SK-N-SH treated with all-trans-retinoic acid at 6 μM for 48 hours (cell line): Measurements from ENCODE around the gene PIGU.

Experiments used
- ATAC-seq: fragments of 200-7000 bp; cut with Tn5 transposase; 3 replicates; pipeline ENCODE4 v1.9.1; 2020; ENCODE audit warnings: mild to moderate bottlenecking, moderate library complexity
- ARNTL ChIP-seq: fragments of 450-650 bp; formaldehyde crosslinking; IDR thresholded peaks from 2 replicates; pipeline ENCODE4 v1.5.0; 2020; ENCODE audit warnings: low read depth, mild to moderate bottlenecking, moderate library complexity, borderline replicate concordance
- CREB5 ChIP-seq: fragments of 250-450 bp; sonication (Bioruptor Pico); IDR thresholded peaks from 2 replicates; pipeline ENCODE4 v1.5.1; 2020; ENCODE audit warnings: low read depth, mild to moderate bottlenecking, moderate library complexity
- CSDC2 ChIP-seq: fragments of 250-450 bp; sonication (Bioruptor Pico); IDR thresholded peaks from 2 replicates; pipeline ENCODE4 v1.5.0; 2020; ENCODE audit warnings: mild to moderate bottlenecking, moderate library complexity
- ESRRG ChIP-seq: fragments of 250-450 bp; sonication (Bioruptor Pico); IDR thresholded peaks from 2 replicates; pipeline ENCODE4 v1.6.1; 2021; ENCODE audit warnings: mild to moderate bottlenecking
- GLIS3 ChIP-seq: fragments of 250-450 bp; sonication (Bioruptor Pico); IDR thresholded peaks from 2 replicates; pipeline ENCODE4 v1.5.0; 2020; ENCODE audit warnings: mild to moderate bottlenecking, moderate library complexity
- ISL1 ChIP-seq: fragments of 250-450 bp; sonication (Bioruptor Pico); IDR thresholded peaks from 2 replicates; pipeline ENCODE4 v2.1.2; 2022; ENCODE audit warnings: mild to moderate bottlenecking, moderate library complexity
- OSR1 ChIP-seq: fragments of 250-450 bp; sonication (Bioruptor Pico); IDR thresholded peaks from 2 replicates; pipeline ENCODE4 v1.8.0; 2022; ENCODE audit warnings: moderate library complexity, mild to moderate bottlenecking, inconsistent platforms
- PPARA ChIP-seq: fragments of 250-450 bp; sonication (Bioruptor Pico); IDR thresholded peaks from 2 replicates; pipeline ENCODE4 v1.5.0; 2020; ENCODE audit warnings: mild to moderate bottlenecking, borderline replicate concordance
- RARB ChIP-seq: fragments of 250-450 bp; sonication (Bioruptor Pico); IDR thresholded peaks from 2 replicates; pipeline ENCODE4 v1.8.0; 2021; ENCODE audit warnings: mild to moderate bottlenecking, moderate library complexity
- TCF4 ChIP-seq: fragments of 250-450 bp; sonication (Bioruptor Pico); IDR thresholded peaks from 2 replicates; pipeline ENCODE4 v1.8.0; 2021; ENCODE audit warnings: mild to moderate bottlenecking, moderate library complexity, borderline replicate concordance
- TOX ChIP-seq: fragments of 250-450 bp; sonication (Bioruptor Pico); IDR thresholded peaks from 2 replicates; pipeline ENCODE4 v1.8.0; 2021; ENCODE audit warnings: mild to moderate bottlenecking, moderate library complexity, borderline replicate concordance
- TSHZ2 ChIP-seq: fragments of 250-450 bp; sonication (Bioruptor Pico); IDR thresholded peaks from 2 replicates; pipeline ENCODE4 v1.5.0; 2020; ENCODE audit warnings: mild to moderate bottlenecking, moderate library complexity
- ZC3H10 ChIP-seq: fragments of 250-450 bp; sonication (Bioruptor Pico); IDR thresholded peaks from 2 replicates; pipeline ENCODE4 v1.5.1; 2021; ENCODE audit warnings: mild to moderate bottlenecking, moderate library complexity
- ZFP30 ChIP-seq: fragments of 450-650 bp; formaldehyde crosslinking; IDR thresholded peaks from 2 replicates; pipeline ENCODE4 v1.5.0; 2022; ENCODE audit warnings: mild to moderate bottlenecking, moderate library complexity
- ZNF565 ChIP-seq: fragments of 450-650 bp; formaldehyde crosslinking; conservative IDR thresholded peaks from 2 replicates; pipeline ENCODE4 v1.5.0; 2020; ENCODE audit warnings: low read depth, mild to moderate bottlenecking, moderate library complexity
- ZNF70 ChIP-seq: fragments of 450-650 bp; formaldehyde crosslinking; IDR thresholded peaks from 2 replicates; pipeline ENCODE4 v1.5.0; 2020; ENCODE audit warnings: mild to moderate bottlenecking, moderate library complexity
- ZNF8 ChIP-seq: fragments of 450-650 bp; formaldehyde crosslinking; IDR thresholded peaks from 2 replicates; pipeline ENCODE4 v1.5.0; 2020; ENCODE audit warnings: mild to moderate bottlenecking, moderate library complexity
- TF ChIP-seq, protein P1 (sequence below): fragments of 250-450 bp; sonication (Bioruptor Pico); IDR thresholded peaks from 2 replicates; pipeline ENCODE4 v1.8.0; 2020; ENCODE audit warnings: mild to moderate bottlenecking, moderate library complexity, borderline replicate concordance
- TF ChIP-seq, protein P2 (sequence below): fragments of 250-450 bp; sonication (Bioruptor Pico); IDR thresholded peaks from 2 replicates; pipeline ENCODE4 v1.8.0; 2021; ENCODE audit warnings: low read depth, mild to moderate bottlenecking, moderate library complexity, borderline replicate concordance
- TF ChIP-seq, protein P3 (sequence below): fragments of 250-450 bp; sonication (Bioruptor Pico); IDR thresholded peaks from 2 replicates; pipeline ENCODE4 v1.5.1; 2021; ENCODE audit warnings: mild to moderate bottlenecking, moderate library complexity

Gene PIGU

GRCh38 chr20:34577061-34577460 lies 99.8 kb downstream of the PIGU start:
- TF ChIP-seq ZNF565 (CRISPR knock-in tag) (no peak), TCF4 (CRISPR knock-in tag) (no peak), CSDC2 (CRISPR knock-in tag) (no peak), ZC3H10 (CRISPR knock-in tag) (no peak), ESRRG (CRISPR knock-in tag) (no peak), ZNF8 (CRISPR knock-in tag) (no peak), TOX (CRISPR knock-in tag) (no peak), GLIS3 (CRISPR knock-in tag) (no peak), RARB (CRISPR knock-in tag) (no peak), CREB5 (CRISPR knock-in tag) (no peak), ISL1 (CRISPR knock-in tag) (no peak), ZFP30 (CRISPR knock-in tag) (no peak), OSR1 (CRISPR knock-in tag) (no peak)
- TF ChIP-seq, protein P1, sequence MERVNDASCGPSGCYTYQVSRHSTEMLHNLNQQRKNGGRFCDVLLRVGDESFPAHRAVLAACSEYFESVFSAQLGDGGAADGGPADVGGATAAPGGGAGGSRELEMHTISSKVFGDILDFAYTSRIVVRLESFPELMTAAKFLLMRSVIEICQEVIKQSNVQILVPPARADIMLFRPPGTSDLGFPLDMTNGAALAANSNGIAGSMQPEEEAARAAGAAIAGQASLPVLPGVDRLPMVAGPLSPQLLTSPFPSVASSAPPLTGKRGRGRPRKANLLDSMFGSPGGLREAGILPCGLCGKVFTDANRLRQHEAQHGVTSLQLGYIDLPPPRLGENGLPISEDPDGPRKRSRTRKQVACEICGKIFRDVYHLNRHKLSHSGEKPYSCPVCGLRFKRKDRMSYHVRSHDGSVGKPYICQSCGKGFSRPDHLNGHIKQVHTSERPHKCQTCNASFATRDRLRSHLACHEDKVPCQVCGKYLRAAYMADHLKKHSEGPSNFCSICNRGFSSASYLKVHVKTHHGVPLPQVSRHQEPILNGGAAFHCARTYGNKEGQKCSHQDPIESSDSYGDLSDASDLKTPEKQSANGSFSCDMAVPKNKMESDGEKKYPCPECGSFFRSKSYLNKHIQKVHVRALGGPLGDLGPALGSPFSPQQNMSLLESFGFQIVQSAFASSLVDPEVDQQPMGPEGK: no peak
- TF ChIP-seq, protein P2, sequence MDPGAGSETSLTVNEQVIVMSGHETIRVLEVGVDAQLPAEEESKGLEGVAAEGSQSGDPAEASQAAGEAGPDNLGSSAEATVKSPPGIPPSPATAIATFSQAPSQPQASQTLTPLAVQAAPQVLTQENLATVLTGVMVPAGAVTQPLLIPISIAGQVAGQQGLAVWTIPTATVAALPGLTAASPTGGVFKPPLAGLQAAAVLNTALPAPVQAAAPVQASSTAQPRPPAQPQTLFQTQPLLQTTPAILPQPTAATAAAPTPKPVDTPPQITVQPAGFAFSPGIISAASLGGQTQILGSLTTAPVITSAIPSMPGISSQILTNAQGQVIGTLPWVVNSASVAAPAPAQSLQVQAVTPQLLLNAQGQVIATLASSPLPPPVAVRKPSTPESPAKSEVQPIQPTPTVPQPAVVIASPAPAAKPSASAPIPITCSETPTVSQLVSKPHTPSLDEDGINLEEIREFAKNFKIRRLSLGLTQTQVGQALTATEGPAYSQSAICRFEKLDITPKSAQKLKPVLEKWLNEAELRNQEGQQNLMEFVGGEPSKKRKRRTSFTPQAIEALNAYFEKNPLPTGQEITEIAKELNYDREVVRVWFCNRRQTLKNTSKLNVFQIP: no peak
- TF ChIP-seq, all 23 proteins: peak for 0
- ATAC-seq: no peak

- TF ChIP-seq TCF4 (CRISPR knock-in tag): no peak
- TF ChIP-seq ESRRG (CRISPR knock-in tag): no peak
- TF ChIP-seq RARB (CRISPR knock-in tag): no peak
- no peak for TF ChIP-seq TOX (CRISPR knock-in tag)
- TF ChIP-seq, protein P3, sequence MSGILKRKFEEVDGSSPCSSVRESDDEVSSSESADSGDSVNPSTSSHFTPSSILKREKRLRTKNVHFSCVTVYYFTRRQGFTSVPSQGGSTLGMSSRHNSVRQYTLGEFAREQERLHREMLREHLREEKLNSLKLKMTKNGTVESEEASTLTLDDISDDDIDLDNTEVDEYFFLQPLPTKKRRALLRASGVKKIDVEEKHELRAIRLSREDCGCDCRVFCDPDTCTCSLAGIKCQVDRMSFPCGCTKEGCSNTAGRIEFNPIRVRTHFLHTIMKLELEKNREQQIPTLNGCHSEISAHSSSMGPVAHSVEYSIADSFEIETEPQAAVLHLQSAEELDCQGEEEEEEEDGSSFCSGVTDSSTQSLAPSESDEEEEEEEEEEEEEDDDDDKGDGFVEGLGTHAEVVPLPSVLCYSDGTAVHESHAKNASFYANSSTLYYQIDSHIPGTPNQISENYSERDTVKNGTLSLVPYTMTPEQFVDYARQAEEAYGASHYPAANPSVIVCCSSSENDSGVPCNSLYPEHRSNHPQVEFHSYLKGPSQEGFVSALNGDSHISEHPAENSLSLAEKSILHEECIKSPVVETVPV (CRISPR knock-in tag): no peak
- TF ChIP-seq ZNF70: no peak
- no peak for TF ChIP-seq ARNTL (CRISPR knock-in tag)
- ATAC-seq: no peak
These were observed 101.1 kb downstream of the PIGU start for GRCh38 chr20:34575756-34576155.

DNA sequence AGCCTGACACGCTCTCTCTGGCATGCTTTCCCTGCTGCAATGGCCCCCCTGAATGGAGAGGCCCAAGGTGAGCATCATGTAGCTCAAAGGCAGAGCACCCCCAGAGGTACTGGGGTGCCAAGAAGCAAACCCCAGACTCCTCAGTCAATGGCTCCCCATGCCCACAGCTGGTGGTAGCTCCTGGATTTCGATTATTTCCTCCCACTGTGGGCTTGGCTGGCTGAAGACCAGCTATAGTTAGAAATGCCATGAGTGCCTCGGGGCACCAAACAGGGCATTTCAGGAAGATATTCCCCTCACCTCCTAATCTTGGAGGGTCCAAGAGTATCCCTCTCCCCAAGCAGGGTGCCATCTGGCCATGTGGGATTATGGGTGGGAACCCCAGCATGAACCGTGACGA lies 101.6 kb downstream of the PIGU start:
- TF ChIP-seq, protein P3 (CRISPR knock-in tag): no peak
- TF ChIP-seq TOX (CRISPR knock-in tag) (no peak), TCF4 (CRISPR knock-in tag) (no peak), PPARA (no peak), GLIS3 (CRISPR knock-in tag) (no peak), ZC3H10 (CRISPR knock-in tag) (no peak)

GRCh38 chr20:34574861-34575260 lies 102.0 kb downstream of the PIGU start:
- no peak for ATAC-seq
- TF ChIP-seq TOX (CRISPR knock-in tag) (no peak), OSR1 (CRISPR knock-in tag) (no peak), TCF4 (CRISPR knock-in tag) (no peak), TSHZ2 (CRISPR knock-in tag) (no peak)
- TF ChIP-seq, protein P1: no peak

More for the DNA sequence above, 101.6 kb downstream of the PIGU start:
- ATAC-seq: no peak
